ENCODE results near the gene OCIAD2.

- no peak for TF ChIP-seq CTCF (IDR thresholded peaks at IDR 0.05; ENCODE audit: low read depth, low read length)
- no peak for TF ChIP-seq POLR2A (IDR thresholded peaks at IDR 0.05; ENCODE audit: extremely low read depth, insufficient read length)
- no peak for TF ChIP-seq MYC (IDR thresholded peaks at IDR 0.05; ENCODE audit: low read depth, low read length)
These were observed 51.6 kb downstream of the OCIAD2 start for GRCh38 chr4:48854982-48855381.

All from NB4 (cell line).